Sigmoid colon (tissue), 4 donors: ENCODE measurements around the gene FILIP1L.

Experiments used
- CTCF ChIP-seq, 4 experiments: fragments of 450-650 bp in 3 of 4; fragments of 200-600 bp in 1 of 4; IDR thresholded peaks; one replicate each; pipeline ENCODE4 v1.5.1; 2016 to 2019; ENCODE audit warnings: antibody characterized with exemption in 4 of 4, mild to moderate bottlenecking in 3 of 4, moderate library complexity in 2 of 4
- EP300 ChIP-seq, 4 donors: sonication (generic); formaldehyde crosslinking; IDR thresholded peaks; one replicate each; pipeline ENCODE4 v1.6.1; 2017; ENCODE audit warnings: antibody characterized with exemption in 4 of 4

- TF ChIP-seq EP300 (IDR thresholded peaks at IDR 0.05) (no peak), CTCF (IDR thresholded peaks at IDR 0.05) (no peak)
Observed at GRCh38 chr3:100106094-100106493, 8.2 kb downstream of the FILIP1L start.
